ENCODE measurements around the gene RNF169.
A peak's percentile ranks its signal among the peaks of the same experiment; 100 is the strongest.
"Not testable (repeated sequence)": the region's sequence is repeated elsewhere in the genome, so short reads cannot be mapped to it uniquely, and the experiment has no call there.

RNF169 gene

GRCh38 chr11:74820763-74821162 lies 72.1 kb downstream of the RNF169 start:
- DNase-seq (ENCODE audit: low spot score): no peak

DNA sequence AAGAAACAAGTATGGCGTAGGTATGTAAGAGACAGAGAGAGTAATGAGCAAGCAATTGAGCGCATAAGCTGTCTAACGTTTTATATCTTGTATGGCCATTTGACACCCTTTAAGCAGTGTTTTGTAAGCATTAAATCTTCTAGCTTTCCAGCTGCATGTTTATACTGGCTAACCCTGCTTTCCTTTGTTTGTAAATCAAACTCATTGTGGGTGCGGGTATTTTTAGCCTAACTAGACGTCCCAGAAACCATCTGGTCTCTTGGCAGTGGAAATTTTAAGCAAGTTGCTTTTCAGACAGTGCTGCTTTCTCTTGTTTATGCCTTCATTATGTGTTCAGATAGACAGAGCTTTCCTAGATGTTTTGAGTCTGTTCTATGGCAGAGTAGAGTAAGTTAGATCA lies 73.5 kb downstream of the RNF169 start:
- DNase-seq (ENCODE audit: low spot score): peak; percentile 79

DNA sequence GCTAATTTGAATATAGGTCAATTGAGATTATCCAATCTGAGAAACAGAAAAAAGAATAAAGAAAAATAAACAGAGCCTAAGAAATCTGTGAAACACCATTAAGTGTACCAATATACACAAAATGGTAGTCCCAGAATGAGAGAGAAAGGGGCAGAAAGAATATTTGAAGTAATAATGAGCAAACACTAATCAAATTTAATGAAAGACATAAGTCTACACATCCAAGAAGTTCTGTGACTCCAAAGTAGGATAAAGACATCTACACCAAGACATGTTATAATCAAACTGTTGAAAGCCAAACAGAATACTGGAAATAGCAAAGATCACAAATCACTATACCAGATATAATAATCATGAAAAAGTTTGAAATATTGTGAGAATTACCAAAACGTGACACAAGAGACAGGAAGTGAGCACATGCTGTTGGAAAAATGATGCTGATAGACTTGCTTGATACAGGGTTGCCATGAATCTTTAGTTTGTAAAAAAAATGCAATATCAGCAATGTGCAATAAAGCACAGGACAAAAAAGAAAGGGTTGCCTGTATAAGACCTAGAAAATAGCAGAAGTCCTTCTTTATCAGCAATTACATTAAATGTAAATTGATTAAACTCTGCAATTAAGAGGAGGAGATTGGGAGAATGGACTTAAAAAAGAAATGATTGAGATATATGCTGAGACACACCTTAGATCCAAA lies 75.8 kb downstream of the RNF169 start:
- no peak for DNase-seq (ENCODE audit: low spot score)

- DNase-seq (ENCODE audit: low spot score): not testable (repeated sequence)
Measured at GRCh38 chr11:74825596-74825995, 76.9 kb downstream of the RNF169 start.

GRCh38 chr11:74826901-74827300 lies 78.3 kb downstream of the RNF169 start:
- DNase-seq (ENCODE audit: low spot score): no peak

DNA sequence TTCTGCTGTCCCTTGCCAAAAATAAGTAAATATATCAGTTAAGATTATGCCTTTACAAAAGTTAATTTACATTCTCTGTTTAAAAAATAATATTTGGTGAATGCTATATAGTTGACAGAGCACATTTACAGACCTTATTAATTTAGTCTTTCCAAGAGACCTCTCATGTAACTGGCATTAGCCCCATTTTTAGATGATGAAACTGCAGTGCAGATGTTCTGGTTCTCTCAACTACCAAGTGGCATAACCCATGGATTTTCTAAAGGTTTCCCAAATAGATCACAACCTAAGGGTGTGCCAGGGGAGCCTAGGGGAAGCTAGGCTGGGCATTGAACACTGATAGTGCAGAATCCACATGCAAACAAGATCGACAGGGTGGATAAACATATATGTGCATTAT lies 88.5 kb downstream of the RNF169 start:
- DNase-seq (ENCODE audit: low spot score): no peak

DNA sequence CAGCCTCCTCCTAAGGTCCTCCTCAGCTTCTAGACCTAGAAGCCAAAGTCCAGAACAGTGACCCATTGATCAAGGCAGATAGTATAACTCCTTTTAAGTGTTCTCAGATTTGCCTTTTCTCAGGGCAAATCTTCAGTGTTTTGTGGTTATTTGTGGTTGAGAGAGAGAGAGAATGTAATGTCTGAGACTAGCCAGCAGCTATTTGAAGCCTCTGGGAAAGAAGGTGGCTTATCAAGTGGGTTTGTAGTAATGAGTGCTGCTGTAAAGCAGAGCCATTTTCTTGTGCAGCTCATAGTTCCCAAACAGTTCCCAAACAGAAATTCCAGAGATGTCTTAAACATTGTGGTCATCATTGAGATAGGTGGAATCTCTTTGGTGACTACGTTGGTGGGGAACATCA lies 89.5 kb downstream of the RNF169 start:
- DNase-seq (ENCODE audit: low spot score): no peak

GRCh38 chr11:74839446-74839845 lies 90.8 kb downstream of the RNF169 start:
- no peak for DNase-seq (ENCODE audit: low spot score)

- DNase-seq (ENCODE audit: low spot score): no peak
Measured at GRCh38 chr11:74839971-74840370, 91.3 kb downstream of the RNF169 start.

- no peak for DNase-seq (ENCODE audit: low spot score)
Measured at GRCh38 chr11:74840486-74840885, 91.8 kb downstream of the RNF169 start.

DNA sequence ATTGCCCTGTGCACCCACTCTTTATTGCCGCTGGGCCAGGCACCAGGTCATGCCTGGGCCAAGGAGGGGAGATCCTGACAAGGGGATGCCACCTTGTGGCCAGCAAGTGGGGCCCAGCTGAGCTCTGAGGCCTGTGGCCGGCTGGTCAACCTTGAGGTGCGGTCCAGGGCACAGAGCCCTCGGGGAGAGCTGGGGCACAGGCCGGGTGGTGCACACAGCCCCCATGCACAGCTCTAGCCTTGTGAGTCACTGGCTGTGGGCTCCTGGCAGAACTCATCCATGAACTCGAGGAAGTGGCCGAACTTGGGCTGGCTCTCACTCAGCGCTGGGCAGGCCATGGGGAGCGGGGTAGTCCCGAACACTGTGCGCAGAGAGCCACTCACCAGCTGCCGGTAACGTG lies 94.3 kb downstream of the RNF169 start:
- DNase-seq (ENCODE audit: low spot score): no peak

GRCh38 chr11:74844072-74844471 lies 95.4 kb downstream of the RNF169 start:
- no peak for DNase-seq (ENCODE audit: low spot score)

DNA sequence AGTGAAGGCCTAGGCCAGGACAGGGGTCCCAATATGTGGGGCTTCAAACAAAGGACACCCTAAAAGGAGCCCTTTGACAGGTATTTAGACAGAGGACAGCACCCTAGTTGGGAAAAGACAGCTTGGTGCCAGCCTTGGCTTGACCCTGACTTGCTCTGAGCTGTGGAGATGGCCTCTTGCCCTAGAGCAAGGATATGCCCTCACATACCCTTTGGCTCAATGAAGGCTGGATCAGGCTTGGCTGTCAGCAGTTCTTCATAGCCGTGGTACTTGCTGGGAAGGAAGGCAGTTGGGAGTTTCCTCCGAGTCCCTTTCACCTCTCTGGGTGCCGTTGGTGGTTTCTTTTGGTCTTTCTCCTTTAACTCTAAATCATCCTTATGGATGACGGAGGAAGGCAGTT lies 96.2 kb downstream of the RNF169 start:
- DNase-seq (ENCODE audit: low spot score): no peak

DNA sequence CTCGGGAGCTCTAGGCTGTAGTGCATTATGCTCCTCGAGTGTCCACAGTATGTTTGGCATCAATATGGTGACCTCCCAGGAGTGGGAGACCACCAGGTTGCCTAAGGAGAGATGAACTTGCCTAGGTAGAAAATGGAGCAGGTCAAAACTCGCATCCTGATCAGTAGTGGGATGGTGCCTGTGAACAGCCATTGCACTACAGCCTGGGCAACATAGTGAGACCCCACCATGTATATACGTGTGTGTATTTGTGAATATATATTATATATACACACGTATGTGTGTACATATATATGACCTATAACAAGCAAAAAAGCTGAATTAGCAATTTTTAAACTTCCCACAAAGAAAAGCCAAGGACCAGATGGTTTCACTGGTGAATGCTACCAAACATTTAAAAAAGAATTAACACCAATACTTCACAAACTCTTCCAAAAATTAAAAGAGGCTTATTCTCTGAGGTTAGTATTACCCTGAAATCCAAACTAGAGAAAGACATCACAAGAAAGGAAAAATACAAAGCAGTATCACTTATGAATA lies 97.4 kb downstream of the RNF169 start:
- DNase-seq (ENCODE audit: low spot score): no peak

DNA sequence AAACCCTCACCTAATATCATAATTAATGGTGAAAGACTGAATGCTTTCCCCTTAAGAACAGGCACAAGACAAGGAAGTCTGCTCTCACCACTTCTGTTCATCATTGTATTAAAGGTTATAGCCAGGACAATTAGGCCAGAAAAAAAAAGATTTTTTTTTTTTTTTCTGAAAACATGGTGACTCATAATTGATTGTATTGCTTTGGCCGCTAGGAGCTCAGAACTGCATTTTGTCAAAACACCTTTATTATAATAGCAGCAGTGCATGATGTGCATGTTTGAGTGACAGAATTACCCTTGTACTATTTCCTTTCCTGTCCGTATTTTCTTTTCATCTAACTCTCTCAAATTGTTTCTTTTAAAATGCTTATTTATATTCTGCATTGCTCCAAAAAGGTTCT lies 98.1 kb downstream of the RNF169 start:
- DNase-seq (ENCODE audit: low spot score): no peak

- no peak for DNase-seq (ENCODE audit: low spot score)
Measured at GRCh38 chr11:74847395-74847794, 98.7 kb downstream of the RNF169 start.

DNA sequence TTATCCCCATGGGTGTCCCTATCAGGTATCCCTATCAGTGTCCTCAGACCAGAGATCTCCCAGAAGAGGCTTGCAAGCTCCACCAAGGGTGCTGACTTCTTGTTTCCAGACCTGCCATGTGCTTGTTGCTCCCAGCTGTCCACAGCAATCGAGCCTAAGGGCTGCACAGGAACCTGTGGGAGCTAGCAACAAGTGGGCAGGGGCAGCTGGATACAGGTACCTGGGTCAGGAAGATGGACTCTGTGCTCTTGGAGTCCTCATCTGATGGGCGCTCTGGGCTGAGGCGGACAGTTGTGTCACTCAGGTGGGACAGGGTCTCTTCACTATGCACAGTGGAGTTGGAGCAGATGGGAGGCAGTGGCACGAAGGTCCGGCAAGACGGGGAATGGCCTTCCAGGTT lies 99.2 kb downstream of the RNF169 start:
- no peak for DNase-seq (ENCODE audit: low spot score)

DNA sequence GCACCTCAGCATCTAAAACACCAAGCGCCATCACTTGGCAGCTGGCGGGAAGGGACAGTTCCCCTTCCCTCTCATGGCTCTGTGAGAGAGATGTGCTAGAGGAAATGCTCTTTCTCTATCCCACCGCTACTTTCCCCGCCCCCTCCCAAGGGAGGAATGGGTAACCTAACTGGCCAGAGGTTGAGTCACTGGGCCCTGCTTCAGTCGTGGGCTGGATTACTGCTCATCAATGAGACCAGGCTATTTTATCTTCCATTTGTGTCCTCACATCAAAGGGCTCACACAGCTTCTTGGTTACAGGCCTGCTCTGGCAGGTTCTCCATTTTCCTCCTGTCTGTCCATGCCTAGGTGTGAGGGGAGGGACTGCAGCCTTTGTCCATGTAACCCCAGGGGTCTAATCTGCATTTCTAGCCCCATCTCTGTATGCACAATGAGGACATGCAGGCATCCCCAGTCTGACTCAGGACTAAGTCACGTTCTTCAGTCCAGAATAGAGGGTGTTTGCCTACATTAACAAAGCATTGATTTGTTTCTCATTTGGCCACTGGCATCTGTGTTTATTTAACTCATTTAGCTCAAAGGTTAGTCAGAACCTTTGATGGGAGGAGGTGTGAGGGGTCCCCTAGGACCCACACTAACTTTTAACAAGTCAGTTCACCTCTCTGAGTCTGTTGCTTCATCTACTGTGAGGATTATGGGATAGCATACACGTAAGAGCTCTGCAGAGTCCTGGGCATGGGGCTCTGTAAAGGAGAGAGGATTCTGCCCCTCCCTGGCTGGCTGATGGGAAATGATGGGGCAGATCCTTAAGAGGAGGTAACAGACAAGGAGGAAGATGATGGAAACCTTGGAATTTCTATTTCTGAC lies 101.1 kb downstream of the RNF169 start:
- no peak for DNase-seq (ENCODE audit: low spot score)

- no peak for DNase-seq (ENCODE audit: low spot score)
Measured at GRCh38 chr11:74853223-74853622, 104.6 kb downstream of the RNF169 start.

DNA sequence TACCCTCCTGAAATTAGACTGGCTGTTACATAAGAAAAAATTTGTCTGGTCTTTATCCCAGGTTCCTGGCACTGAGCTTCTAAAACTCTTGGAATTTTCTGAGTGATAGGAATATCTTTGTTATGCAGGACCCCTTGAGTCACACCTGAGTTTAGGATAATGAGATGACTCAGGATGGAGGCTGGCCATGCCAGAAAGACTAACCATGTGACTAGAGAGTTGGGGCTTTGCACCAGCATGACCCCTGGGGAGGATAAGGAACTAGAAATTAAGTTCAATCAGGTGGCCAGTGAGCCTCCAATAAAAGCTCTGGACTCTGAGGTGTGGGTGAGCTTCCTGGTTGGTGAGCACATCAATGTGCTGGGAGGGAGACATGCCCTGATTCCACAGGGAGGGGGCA lies 112.1 kb downstream of the RNF169 start:
- DNase-seq (ENCODE audit: low spot score): no peak

DNA sequence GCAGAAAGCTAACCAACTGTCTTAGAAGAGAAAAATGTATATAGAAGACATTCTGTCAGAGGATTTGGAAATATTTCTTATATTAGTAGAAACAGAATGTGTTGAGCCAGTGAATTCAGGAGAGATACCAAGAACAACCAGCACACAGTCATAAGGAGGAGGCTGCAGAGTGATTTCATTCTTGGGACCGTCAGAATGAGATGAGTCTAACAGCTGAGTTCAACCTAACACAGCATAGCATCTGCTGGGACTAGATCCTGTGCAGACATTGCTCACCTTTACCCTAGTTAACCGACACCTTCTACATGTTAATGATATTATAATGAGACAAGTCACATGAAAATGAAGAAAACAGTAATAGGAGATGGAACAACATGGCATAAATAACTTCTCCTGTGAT lies 114.8 kb downstream of the RNF169 start:
- DNase-seq (ENCODE audit: low spot score): no peak

GRCh38 chr11:74866557-74866956 lies 117.9 kb downstream of the RNF169 start:
- no peak for DNase-seq (ENCODE audit: low spot score)

DNA sequence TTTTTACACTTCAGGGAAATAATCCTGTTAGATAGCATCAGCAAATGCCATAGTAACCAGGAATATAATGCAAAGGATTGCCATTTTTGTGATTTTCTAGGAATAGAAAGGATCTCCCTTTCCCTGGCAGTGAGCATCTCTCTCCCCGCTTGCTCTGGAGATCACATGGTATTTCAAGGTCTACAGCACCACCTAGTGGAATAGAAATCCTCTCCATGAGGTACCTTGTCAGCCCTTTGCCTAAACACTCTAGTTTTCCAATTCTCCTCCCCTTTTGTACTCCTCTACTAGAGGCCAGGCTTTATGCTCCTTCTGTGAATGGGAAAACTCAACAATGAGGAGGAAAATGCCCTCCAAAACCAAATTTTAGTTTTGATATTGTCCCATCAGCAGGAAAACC lies 121.8 kb downstream of the RNF169 start:
- DNase-seq (ENCODE audit: low spot score): peak; percentile 16

Measured in cerebellar cortex (tissue), 1 donor.